GM23248 (cell line): Measurements from ENCODE around the gene CAB39.

Experiments used
- EZH2 ChIP-seq: fragments of 200-600 bp; sonication (generic); IDR thresholded peaks from 2 replicates; pipeline ENCODE4 v1.6.1; 2018; ENCODE audit warnings: antibody characterized with exemption, mild to moderate bottlenecking; ENCODE audit not compliant: insufficient read depth, poor library complexity, severe bottlenecking
- EZH2phosphoT487 ChIP-seq: fragments of 200-600 bp; sonication (generic); IDR thresholded peaks from 2 replicates; pipeline ENCODE4 v1.6.1; 2018; ENCODE audit warnings: antibody characterized with exemption, moderate library complexity, mild to moderate bottlenecking, low read depth; ENCODE audit not compliant: insufficient read depth

DNA sequence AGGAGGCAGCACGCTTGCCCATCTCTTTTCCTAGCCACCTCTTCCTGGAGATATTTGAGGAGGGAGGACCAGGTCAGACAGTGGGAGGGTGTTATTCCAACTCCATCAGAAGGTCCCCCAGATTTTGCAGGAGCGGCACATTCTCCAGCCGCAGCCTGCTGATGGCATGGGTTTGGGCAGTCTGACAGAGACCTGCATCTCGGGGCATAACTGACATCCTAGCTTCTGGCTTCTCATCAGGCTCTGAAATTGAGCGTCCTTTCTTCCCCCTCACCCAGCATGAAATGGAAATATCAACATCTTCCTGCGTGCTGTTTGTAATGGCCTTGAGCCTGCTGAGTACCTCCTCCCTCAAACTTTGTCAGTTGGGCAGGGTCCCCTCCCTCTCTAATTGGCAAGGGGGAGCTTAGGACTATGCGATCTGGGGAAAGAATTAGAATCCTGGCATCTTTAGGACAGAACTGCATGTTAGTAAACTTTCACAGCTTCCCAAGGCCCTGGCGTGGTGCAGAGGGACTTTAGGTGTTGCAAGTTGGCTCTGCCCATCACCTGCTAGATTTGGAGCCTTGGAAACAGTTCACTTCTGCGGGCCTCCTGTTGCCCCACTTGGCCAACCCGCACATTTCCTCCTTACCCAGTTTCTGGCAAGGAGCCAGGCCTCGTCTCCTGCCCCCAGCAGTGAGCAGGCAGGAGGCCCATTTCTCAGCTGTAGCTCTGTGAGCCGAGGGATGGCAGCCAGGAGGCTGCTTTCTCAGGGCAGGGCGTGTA is 154.3 kb downstream of the CAB39 start:
- TF ChIP-seq EZH2 (no peak), EZH2phosphoT487 (no peak)
